Duodenal mucosa (tissue), 2 donors: Measurements from ENCODE around the gene GAS7.

Experiments used
- H3K27ac ChIP-seq: one replicate; pipeline ENCODE4 v1.7.0; 2013; ENCODE audit warnings: low read depth, low read length
- H3K27me3 ChIP-seq, 2 donors: one replicate each; pipeline ENCODE4 v1.7.0; 2013; ENCODE audit warnings: low read length in 2 of 2, control low read depth in 1 of 2; ENCODE audit not compliant: insufficient read depth in 2 of 2, control insufficient read depth in 1 of 2
- H3K36me3 ChIP-seq, 2 donors: one replicate each; pipeline ENCODE4 v1.7.0; 2013; ENCODE audit warnings: low read length in 2 of 2, control low read depth in 1 of 2; ENCODE audit not compliant: insufficient read depth in 2 of 2, control insufficient read depth in 1 of 2
- H3K4me1 ChIP-seq, 2 donors: one replicate each; pipeline ENCODE4 v1.7.0; 2013; ENCODE audit warnings: low read length in 2 of 2, control low read depth in 1 of 2; ENCODE audit not compliant: insufficient read depth in 2 of 2, control insufficient read depth in 1 of 2
- H3K4me3 ChIP-seq, 2 donors: one replicate each; pipeline ENCODE4 v1.7.0; 2013; ENCODE audit warnings: low read length in 2 of 2, low read depth in 1 of 2
- H3K9ac ChIP-seq, 2 donors: one replicate each; pipeline ENCODE4 v1.7.0; 2013; ENCODE audit warnings: low read length in 2 of 2, low read depth in 1 of 2
- H3K9me3 ChIP-seq, 2 donors: one replicate each; pipeline ENCODE4 v1.7.0; 2013; ENCODE audit warnings: low read length in 2 of 2, control low read depth in 1 of 2; ENCODE audit not compliant: control insufficient read depth in 1 of 2

The GAS7 gene

GRCh38 chr17:9916108-9916507 is 282.3 kb downstream of the GAS7 start:
- Histone ChIP-seq H3K27ac (no peak overlapping the region), H3K4me1 (no peaks in the 10 kb centered on the region), H3K9ac (no peak overlapping the region), H3K36me3 (no peaks in the 10 kb centered on the region), H3K27me3 (no peaks in the 10 kb centered on the region), H3K9me3 (no peaks in the 10 kb centered on the region), H3K4me3 (no peak overlapping the region)

GRCh38 chr17:9913476-9913875 is 284.9 kb downstream of the GAS7 start:
- Histone ChIP-seq H3K27ac (no peak overlapping the region), H3K9me3 (no peaks in the 10 kb centered on the region), H3K36me3 (no peaks in the 10 kb centered on the region), H3K4me3 (no peak overlapping the region), H3K27me3 (no peaks in the 10 kb centered on the region), H3K9ac (no peak overlapping the region), H3K4me1 (no peaks in the 10 kb centered on the region)

- no peak overlapping the region for H3K9ac ChIP-seq
- H3K27me3 ChIP-seq = no peaks in the 10 kb centered on the region
- H3K27ac ChIP-seq = no peak overlapping the region
- H3K4me1 ChIP-seq = no peaks in the 10 kb centered on the region
- no peaks in the 10 kb centered on the region for H3K9me3 ChIP-seq
- no peak overlapping the region for H3K4me3 ChIP-seq
- H3K36me3 ChIP-seq = no peaks in the 10 kb centered on the region
Observed at GRCh38 chr17:9912121-9913099, 286.0 kb downstream of the GAS7 start.

GRCh38 chr17:9911089-9911488 is 287.3 kb downstream of the GAS7 start:
- H3K9ac ChIP-seq = no peak overlapping the region
- H3K4me3 ChIP-seq = no peak overlapping the region
- H3K27me3 ChIP-seq = no peaks in the 10 kb centered on the region
- no peaks in the 10 kb centered on the region for H3K36me3 ChIP-seq
- no peaks in the 10 kb centered on the region for H3K4me1 ChIP-seq
- H3K27ac ChIP-seq = no peak overlapping the region
- H3K9me3 ChIP-seq = no peaks in the 10 kb centered on the region

GRCh38 chr17:9908649-9909042 is 289.8 kb downstream of the GAS7 start:
- no peak overlapping the region for H3K4me3 ChIP-seq
- no peaks in the 10 kb centered on the region for H3K9me3 ChIP-seq
- no peaks in the 10 kb centered on the region for H3K27me3 ChIP-seq
- no peak overlapping the region for H3K27ac ChIP-seq
- H3K9ac ChIP-seq = no peak overlapping the region
- no peaks in the 10 kb centered on the region for H3K36me3 ChIP-seq
- no peaks in the 10 kb centered on the region for H3K4me1 ChIP-seq

- Histone ChIP-seq H3K36me3 (no peaks in the 10 kb centered on the region), H3K27ac (no peak overlapping the region), H3K27me3 (no peaks in the 10 kb centered on the region), H3K4me1 (no peaks in the 10 kb centered on the region), H3K4me3 (no peak overlapping the region), H3K9ac (no peak overlapping the region), H3K9me3 (no peaks in the 10 kb centered on the region)
Observed at GRCh38 chr17:9907883-9908648, 290.3 kb downstream of the GAS7 start.

GRCh38 chr17:9907131-9907530 is 291.3 kb downstream of the GAS7 start:
- Histone ChIP-seq H3K9ac (no peak overlapping the region), H3K4me1 (no peaks in the 10 kb centered on the region), H3K27me3 (no peaks in the 10 kb centered on the region), H3K9me3 (no peaks in the 10 kb centered on the region), H3K27ac (no peak overlapping the region), H3K4me3 (no peak overlapping the region), H3K36me3 (no peaks in the 10 kb centered on the region)

GRCh38 chr17:9906616-9907015 is 291.8 kb downstream of the GAS7 start:
- Histone ChIP-seq H3K9me3 (no peaks in the 10 kb centered on the region), H3K36me3 (no peaks in the 10 kb centered on the region), H3K27ac (no peak overlapping the region), H3K9ac (no peak overlapping the region), H3K27me3 (no peaks in the 10 kb centered on the region), H3K4me3 (no peak overlapping the region), H3K4me1 (no peaks in the 10 kb centered on the region)

- H3K36me3 ChIP-seq = no peaks in the 10 kb centered on the region
- no peak overlapping the region for H3K27ac ChIP-seq
- no peaks in the 10 kb centered on the region for H3K9me3 ChIP-seq
- no peak overlapping the region for H3K9ac ChIP-seq
- no peak overlapping the region for H3K4me3 ChIP-seq
- H3K4me1 ChIP-seq = no peaks in the 10 kb centered on the region
- H3K27me3 ChIP-seq = no peaks in the 10 kb centered on the region
Observed at GRCh38 chr17:9905902-9906301, 292.5 kb downstream of the GAS7 start.

- Histone ChIP-seq H3K4me1 (no peaks in the 10 kb centered on the region), H3K9ac (no peak within 1 kb of the TSS), H3K27ac (no peak within 1 kb of the TSS), H3K9me3 (no peaks in the 10 kb centered on the region), H3K4me3 (no peak within 1 kb of the TSS), H3K36me3 (no peaks in the 10 kb centered on the region), H3K27me3 (no peaks in the 10 kb centered on the region)
Observed at GRCh38 chr17:9905078-9905415, 293.4 kb downstream of the GAS7 start, which contains the start of gene RCVRN. Gene RCVRN (minus strand): TSS chr17:9905271. CDS start chr17:9905180, 91 bp downstream.
